Measurements from ENCODE around the gene TULP4.

Gene TULP4

GRCh38 chr6:158316022-158316421 is 3.8 kb downstream of the TULP4 start (continued):
- TF ChIP-seq PRDM2 (tag by site-specific recombination; IDR thresholded peaks at IDR 0.05; ENCODE audit: borderline replicate concordance), result no peak

GRCh38 chr6:158321960-158322359 is 9.7 kb downstream of the TULP4 start:
- peaks cover 0 to under 1% of the 10 kb centered on the region in 2 experiments; a peak in 1 of 3 replicates for H3K36me3 ChIP-seq (ENCODE audit: control insufficient read depth in 2 of 2, insufficient read depth in 1 of 2, low read length in 2 of 2)
- POLR2A ChIA-PET, result no interaction called here
- H3K27ac ChIP-seq (ENCODE audit: extremely low read depth, low read depth, low read length), result no peak overlapping the region
- H3K4me3 ChIP-seq (ENCODE audit: low read depth, low read length), result no peak overlapping the region
- no peaks in the 10 kb centered on the region for H3K9me3 ChIP-seq (ENCODE audit: control insufficient read depth, insufficient read depth, low read depth, low read length)
- H3K4me1 ChIP-seq (ENCODE audit: control insufficient read depth, insufficient read depth, low read length), result peaks cover 16% of the 10 kb centered on the region
- CTCF ChIA-PET, result no interaction called here
- TF ChIP-seq ZSCAN18 (tag by site-specific recombination; IDR thresholded peaks at IDR 0.05) (no peak), ZBTB1 (tag by site-specific recombination; IDR thresholded peaks at IDR 0.05) (no peak), ZBTB8A (tag by site-specific recombination; IDR thresholded peaks at IDR 0.05) (no peak), ZNF132 (tag by site-specific recombination; IDR thresholded peaks at IDR 0.05; ENCODE audit: borderline replicate concordance) (no peak), KLF16 (tag by site-specific recombination; IDR thresholded peaks at IDR 0.05) (no peak; the same call in 1 of the 2 replicates), MYNN (tag by site-specific recombination; IDR thresholded peaks at IDR 0.05; ENCODE audit: borderline replicate concordance) (peak; percentile 66), ZNF350 (tag by site-specific recombination; IDR thresholded peaks at IDR 0.05) (peak; percentile 81), ZNF555 (tag by site-specific recombination; conservative IDR thresholded peaks at IDR 0.05) (no peak), ZNF23 (tag by site-specific recombination; IDR thresholded peaks at IDR 0.05; ENCODE audit: borderline replicate concordance) (no peak), ZNF184 (tag by site-specific recombination; IDR thresholded peaks at IDR 0.05) (no peak), ZNF48 (tag by site-specific recombination; IDR thresholded peaks at IDR 0.05) (no peak), ZNF596 (tag by site-specific recombination; IDR thresholded peaks at IDR 0.05) (no peak), ZNF660 (tag by site-specific recombination; IDR thresholded peaks at IDR 0.05) (0 out of 2 replicates have a peak, but pooled peaks have one; percentile 33), SP3 (tag by site-specific recombination; IDR thresholded peaks at IDR 0.05) (no peak), ZNF629 (tag by site-specific recombination; IDR thresholded peaks at IDR 0.05) (no peak), HIC1 (tag by site-specific recombination; IDR thresholded peaks at IDR 0.05) (no peak), ZNF148 (tag by site-specific recombination; IDR thresholded peaks at IDR 0.05; ENCODE audit: borderline replicate concordance) (no peak), KLF1 (tag by site-specific recombination; IDR thresholded peaks at IDR 0.05) (no peak), ZNF561 (tag by site-specific recombination; IDR thresholded peaks at IDR 0.05; ENCODE audit: borderline replicate concordance) (no peak), ZNF529 (tag by site-specific recombination; IDR thresholded peaks at IDR 0.05; ENCODE audit: insufficient replicate concordance) (no peak), ZNF433 (tag by site-specific recombination; IDR thresholded peaks at IDR 0.05; ENCODE audit: low read depth) (no peak), PRDM6 (tag by site-specific recombination; IDR thresholded peaks at IDR 0.05) (peak; percentile 79), ZNF221 (tag by site-specific recombination; IDR thresholded peaks at IDR 0.05; ENCODE audit: borderline replicate concordance) (no peak)

Data from HEK293 (cell line).